ENCODE data around the gene HECTD2. TPM values are rescaled to one million over a fixed set of nuclear protein-coding genes. Genes with fewer than 3 reads are reported as not detected.
"Not testable (repeated sequence)": the region's sequence is repeated elsewhere in the genome, so short reads cannot be mapped to it uniquely, and the experiment has no call there.

The HECTD2 gene, protein sequence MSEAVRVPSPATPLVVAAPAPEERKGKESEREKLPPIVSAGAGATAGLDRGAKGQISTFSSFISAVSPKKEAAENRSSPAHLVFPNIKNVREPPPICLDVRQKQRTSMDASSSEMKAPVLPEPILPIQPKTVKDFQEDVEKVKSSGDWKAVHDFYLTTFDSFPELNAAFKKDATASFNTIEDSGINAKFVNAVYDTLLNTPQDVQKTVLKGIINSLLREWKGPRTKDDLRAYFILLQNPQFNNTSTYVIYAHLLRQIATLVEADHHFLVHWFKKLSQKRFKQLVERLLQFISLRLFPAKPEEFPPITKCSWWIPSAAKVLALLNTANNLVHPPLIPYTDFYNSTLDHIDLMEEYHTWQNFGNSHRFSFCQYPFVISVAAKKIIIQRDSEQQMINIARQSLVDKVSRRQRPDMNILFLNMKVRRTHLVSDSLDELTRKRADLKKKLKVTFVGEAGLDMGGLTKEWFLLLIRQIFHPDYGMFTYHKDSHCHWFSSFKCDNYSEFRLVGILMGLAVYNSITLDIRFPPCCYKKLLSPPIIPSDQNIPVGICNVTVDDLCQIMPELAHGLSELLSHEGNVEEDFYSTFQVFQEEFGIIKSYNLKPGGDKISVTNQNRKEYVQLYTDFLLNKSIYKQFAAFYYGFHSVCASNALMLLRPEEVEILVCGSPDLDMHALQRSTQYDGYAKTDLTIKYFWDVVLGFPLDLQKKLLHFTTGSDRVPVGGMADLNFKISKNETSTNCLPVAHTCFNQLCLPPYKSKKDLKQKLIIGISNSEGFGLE
- 28.5 TPM for polyA plus RNA-seq (2013, experiment 1 of 4)
- polyA plus RNA-seq (2013, experiment 2 of 4): 27.3 TPM
- polyA plus RNA-seq (2013, experiment 3 of 4): 27.1 TPM
- 25.2 TPM for polyA plus RNA-seq (2013, experiment 4 of 4)

DNA sequence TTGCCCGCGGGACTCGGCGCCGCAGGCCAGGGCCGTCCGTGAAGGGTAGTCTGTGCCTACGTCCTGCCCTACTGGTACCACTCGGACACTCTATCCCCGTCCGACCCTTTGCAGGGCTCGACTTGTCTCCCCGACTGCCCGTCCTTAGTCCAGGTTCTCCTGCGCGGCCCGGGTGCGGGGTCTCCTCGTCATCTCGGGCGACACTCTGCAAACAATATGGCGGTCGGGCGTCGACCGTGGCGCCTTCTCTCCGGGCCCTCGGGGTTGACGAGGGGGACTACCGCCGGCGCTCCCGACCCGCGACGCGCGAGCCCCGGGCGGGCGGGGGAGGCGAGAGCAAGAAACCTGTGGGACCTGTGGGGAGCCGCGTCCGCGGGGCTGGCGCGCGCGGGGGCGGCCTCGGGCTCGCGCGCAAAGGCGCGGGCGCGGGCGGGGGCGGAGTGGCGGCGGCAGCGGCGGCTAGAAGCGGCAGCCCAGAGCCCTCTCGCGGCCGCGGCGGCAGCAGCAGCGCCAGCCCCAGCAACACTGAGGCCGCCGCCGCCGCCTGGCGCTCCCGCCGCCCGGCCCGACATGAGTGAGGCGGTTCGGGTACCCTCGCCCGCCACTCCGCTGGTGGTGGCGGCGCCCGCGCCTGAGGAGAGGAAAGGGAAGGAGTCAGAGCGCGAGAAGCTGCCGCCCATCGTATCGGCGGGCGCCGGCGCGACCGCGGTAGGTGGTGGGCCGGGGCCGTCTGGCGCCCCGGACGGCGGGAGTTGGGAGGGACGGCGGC is at the start of gene HECTD2:
HECTD2 (plus strand) TSS at position 476 of the 769 bp plus-strand sequence; CDS start at position 571, 95 bp downstream.
- no peaks in the 10 kb centered on the region for H3K36me3 ChIP-seq (ENCODE audit: control insufficient read depth, insufficient read depth, low read length)
- H3K27me3 ChIP-seq (ENCODE audit: control insufficient read depth, insufficient read depth, low read length, poor library complexity, severe bottlenecking): no peaks in the 10 kb centered on the region
- H3K27ac ChIP-seq (ENCODE audit: insufficient read depth, low read depth, low read length, poor library complexity, severe bottlenecking): peak within 1 kb of the TSS; percentile 89
- 0% methylated on average over 111 of the region's 111 CpGs for WGBS, 2 experiments
- H3K9me3 ChIP-seq (ENCODE audit: control insufficient read depth, low read length): no peaks in the 10 kb centered on the region
- H3K4me1 ChIP-seq (ENCODE audit: control insufficient read depth, insufficient read depth, low read length): peaks cover 40% of the 10 kb centered on the region
- peak within 1 kb of the TSS; percentile 50 for H3K4me3 ChIP-seq (ENCODE audit: insufficient read depth, low read depth, low read length)

DNA sequence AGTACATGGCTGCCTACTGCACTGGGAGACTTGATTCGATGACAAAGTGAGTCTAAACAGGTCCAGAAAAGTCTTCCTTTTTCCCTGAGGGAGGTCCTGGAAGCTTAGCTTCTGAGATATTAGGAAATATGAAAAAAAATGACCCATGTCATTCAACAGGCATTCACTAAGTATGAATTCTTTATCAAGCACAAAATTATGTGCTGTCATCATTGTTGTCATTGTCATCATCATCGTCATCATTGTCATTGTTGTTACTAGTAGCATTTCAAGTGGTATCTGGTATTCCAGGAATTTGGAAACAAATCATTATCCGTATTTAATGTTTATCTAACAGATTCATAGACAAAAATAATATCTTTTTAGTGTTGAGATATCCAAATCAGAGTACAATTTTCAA is 49.7 kb upstream of the HECTD2 start:
- Histone ChIP-seq H3K36me3 (ENCODE audit: control insufficient read depth, insufficient read depth, low read length) (no peaks in the 10 kb centered on the region), H3K9me3 (ENCODE audit: control insufficient read depth, low read length) (no peaks in the 10 kb centered on the region), H3K27me3 (ENCODE audit: control insufficient read depth, insufficient read depth, low read length, poor library complexity, severe bottlenecking) (no peaks in the 10 kb centered on the region), H3K4me3 (ENCODE audit: insufficient read depth, low read depth, low read length) (no peak overlapping the region), H3K27ac (ENCODE audit: insufficient read depth, low read depth, low read length, poor library complexity, severe bottlenecking) (no peak overlapping the region), H3K4me1 (ENCODE audit: control insufficient read depth, insufficient read depth, low read length) (peaks cover 10% of the 10 kb centered on the region)
- WGBS, 2 experiments: 91 to 100% methylated on average over 2 of the region's 3 CpGs

DNA sequence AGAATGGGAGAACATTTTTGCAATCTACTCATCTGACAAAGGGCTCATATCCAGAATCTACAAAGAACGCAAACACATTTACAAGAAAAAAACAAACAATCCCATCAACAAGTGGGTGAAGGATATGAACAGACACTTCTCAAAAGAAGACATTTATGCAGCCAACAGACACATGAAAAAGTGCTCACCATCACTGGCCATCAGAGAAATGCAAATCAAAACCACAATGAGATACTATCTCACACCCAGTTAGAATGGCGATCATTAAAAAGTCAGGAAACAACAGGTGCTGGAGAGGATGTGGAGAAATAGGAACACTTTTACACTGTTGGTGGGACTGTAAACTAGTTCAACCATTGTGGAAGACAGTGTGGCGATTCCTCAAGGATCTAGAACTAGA is 44.6 kb upstream of the HECTD2 start:
- H3K4me1 ChIP-seq (ENCODE audit: control insufficient read depth, insufficient read depth, low read length); H3K9me3 ChIP-seq (ENCODE audit: control insufficient read depth, low read length); H3K27me3 ChIP-seq (ENCODE audit: control insufficient read depth, insufficient read depth, low read length, poor library complexity, severe bottlenecking); H3K36me3 ChIP-seq (ENCODE audit: control insufficient read depth, insufficient read depth, low read length); H3K4me3 ChIP-seq (ENCODE audit: insufficient read depth, low read depth, low read length); H3K27ac ChIP-seq (ENCODE audit: insufficient read depth, low read depth, low read length, poor library complexity, severe bottlenecking): not testable (repeated sequence)
- WGBS, 2 experiments: 100% methylated on average over 1 of the region's 3 CpGs

DNA sequence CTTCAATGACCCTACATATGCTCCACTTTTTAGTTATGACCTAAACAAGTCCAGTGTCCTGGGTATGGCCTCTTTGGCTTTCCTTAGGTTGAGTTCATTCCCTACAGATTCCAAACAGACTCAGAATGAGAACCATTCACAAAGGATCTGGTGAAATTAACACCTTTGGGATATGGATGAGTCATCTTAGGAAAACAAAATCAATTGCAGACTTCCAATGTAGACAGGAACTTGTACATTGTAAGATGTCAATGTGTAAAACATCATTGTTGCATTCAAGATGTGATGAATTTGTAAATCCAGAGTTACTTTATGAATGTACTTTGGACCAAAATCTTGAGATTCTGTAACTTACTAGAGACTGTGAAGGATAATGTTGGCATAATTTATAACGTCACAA is 43.4 kb upstream of the HECTD2 start:
- 86% methylated on average over 1 of the region's 1 CpG; no CpG with 5 or more reads in 1 of the 2 experiments for WGBS, 2 experiments
- Histone ChIP-seq H3K36me3 (ENCODE audit: control insufficient read depth, insufficient read depth, low read length) (no peaks in the 10 kb centered on the region), H3K4me1 (ENCODE audit: control insufficient read depth, insufficient read depth, low read length) (no peaks in the 10 kb centered on the region), H3K27me3 (ENCODE audit: control insufficient read depth, insufficient read depth, low read length, poor library complexity, severe bottlenecking) (no peaks in the 10 kb centered on the region), H3K27ac (ENCODE audit: insufficient read depth, low read depth, low read length, poor library complexity, severe bottlenecking) (no peak overlapping the region), H3K4me3 (ENCODE audit: insufficient read depth, low read depth, low read length) (no peak overlapping the region), H3K9me3 (ENCODE audit: control insufficient read depth, low read length) (no peaks in the 10 kb centered on the region)

DNA sequence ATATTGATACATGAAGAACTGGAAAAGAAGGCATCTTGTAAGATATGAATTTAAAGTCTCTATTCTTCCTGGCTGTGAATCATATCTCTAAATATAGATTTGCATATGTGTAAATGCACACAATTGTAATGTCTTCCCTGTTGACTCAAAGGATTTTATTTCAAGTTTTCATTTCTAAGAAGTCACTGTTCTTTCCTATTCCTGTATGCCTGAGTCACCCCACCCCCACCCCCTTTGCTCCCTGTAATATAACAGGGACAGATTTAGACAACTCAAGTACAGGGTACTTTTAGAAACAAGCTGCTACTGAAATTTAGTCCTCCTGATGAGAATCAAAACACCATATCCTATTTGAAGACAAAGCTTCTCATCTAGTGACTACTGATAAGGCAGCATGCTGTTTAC is 43.0 kb upstream of the HECTD2 start:
- Histone ChIP-seq H3K27ac (ENCODE audit: insufficient read depth, low read depth, low read length, poor library complexity, severe bottlenecking) (no peak overlapping the region), H3K36me3 (ENCODE audit: control insufficient read depth, insufficient read depth, low read length) (no peaks in the 10 kb centered on the region), H3K27me3 (ENCODE audit: control insufficient read depth, insufficient read depth, low read length, poor library complexity, severe bottlenecking) (no peaks in the 10 kb centered on the region), H3K9me3 (ENCODE audit: control insufficient read depth, low read length) (no peaks in the 10 kb centered on the region), H3K4me1 (ENCODE audit: control insufficient read depth, insufficient read depth, low read length) (no peaks in the 10 kb centered on the region), H3K4me3 (ENCODE audit: insufficient read depth, low read depth, low read length) (no peak overlapping the region)

DNA sequence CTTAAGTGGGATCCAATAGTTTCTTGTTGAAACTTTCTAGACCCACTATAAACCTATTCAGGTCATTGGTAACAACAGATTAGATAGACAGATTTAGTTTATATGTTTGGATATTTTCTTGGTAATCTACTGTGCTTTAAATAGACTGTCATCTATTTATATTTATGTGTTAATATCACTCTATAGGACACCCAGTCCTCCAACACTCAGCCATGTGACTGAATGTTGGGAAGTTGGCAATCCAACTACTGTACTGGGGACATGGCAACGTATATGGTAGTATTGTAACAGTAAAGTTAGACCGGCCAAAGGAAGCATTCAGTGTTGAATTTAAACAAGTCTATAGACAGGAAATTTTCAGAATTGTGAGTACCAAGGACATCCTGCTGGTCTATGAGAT is 42.6 kb upstream of the HECTD2 start:
- Histone ChIP-seq H3K9me3 (ENCODE audit: control insufficient read depth, low read length) (no peaks in the 10 kb centered on the region), H3K27me3 (ENCODE audit: control insufficient read depth, insufficient read depth, low read length, poor library complexity, severe bottlenecking) (no peaks in the 10 kb centered on the region), H3K27ac (ENCODE audit: insufficient read depth, low read depth, low read length, poor library complexity, severe bottlenecking) (no peak overlapping the region), H3K4me3 (ENCODE audit: insufficient read depth, low read depth, low read length) (no peak overlapping the region), H3K36me3 (ENCODE audit: control insufficient read depth, insufficient read depth, low read length) (no peaks in the 10 kb centered on the region), H3K4me1 (ENCODE audit: control insufficient read depth, insufficient read depth, low read length) (no peaks in the 10 kb centered on the region)
- WGBS, 2 experiments: 83 to 93% methylated on average over 2 of the region's 2 CpGs

DNA sequence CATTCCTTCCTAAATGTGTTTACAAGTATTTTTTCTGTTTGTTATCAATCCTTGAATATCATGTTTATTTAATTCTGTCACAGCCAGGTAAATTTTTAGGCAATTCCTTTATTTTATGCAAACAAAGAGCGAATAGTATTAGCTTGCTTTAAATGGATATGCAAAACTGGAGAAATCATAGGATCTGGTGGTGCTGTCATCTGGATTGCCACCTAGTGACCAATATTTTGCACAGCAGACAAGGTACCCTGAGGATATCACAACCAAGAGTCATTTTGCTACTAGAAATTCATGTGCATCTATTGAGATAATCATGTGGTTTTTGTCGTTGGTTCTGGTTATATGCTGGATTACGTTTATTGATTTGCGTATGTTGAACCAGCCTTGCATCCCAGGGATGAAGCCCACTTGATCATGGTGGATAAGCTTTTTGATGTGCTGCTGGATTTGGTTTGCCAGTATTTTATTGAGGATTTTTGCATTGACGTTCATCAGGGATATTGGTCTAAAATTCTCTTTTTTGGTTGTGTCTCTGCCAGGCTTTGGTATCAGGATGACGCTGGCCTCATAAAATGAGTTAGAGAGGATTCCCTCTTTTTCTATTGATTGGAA is 40.1 kb upstream of the HECTD2 start:
- H3K27me3 ChIP-seq (ENCODE audit: control insufficient read depth, insufficient read depth, low read length, poor library complexity, severe bottlenecking); H3K4me3 ChIP-seq (ENCODE audit: insufficient read depth, low read depth, low read length); H3K4me1 ChIP-seq (ENCODE audit: control insufficient read depth, insufficient read depth, low read length); H3K9me3 ChIP-seq (ENCODE audit: control insufficient read depth, low read length); H3K36me3 ChIP-seq (ENCODE audit: control insufficient read depth, insufficient read depth, low read length); H3K27ac ChIP-seq (ENCODE audit: insufficient read depth, low read depth, low read length, poor library complexity, severe bottlenecking): not testable (repeated sequence)
- WGBS, 2 experiments: 84 to 87% methylated on average over 4 of the region's 6 CpGs

DNA sequence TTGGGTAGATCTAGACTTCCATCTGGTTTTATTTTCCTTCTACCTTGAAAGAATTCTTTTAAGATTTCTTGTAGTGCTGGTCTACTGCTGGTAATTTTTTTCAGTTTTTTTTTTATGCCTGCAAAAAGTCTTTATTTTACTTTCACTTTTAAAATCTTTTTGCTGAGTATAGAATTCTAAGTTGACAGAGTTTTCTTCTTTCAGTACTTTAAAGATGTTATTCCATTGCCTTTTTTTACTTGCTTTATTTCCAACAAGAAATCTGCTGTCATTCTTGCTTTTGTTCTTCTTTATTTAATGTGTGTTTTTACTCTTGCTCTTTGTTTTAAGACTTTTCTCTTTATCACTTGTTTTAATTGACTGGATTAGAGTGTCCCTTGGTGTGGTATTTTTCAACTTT is 36.1 kb upstream of the HECTD2 start:
- Histone ChIP-seq H3K4me3 (ENCODE audit: insufficient read depth, low read depth, low read length) (no peak overlapping the region), H3K9me3 (ENCODE audit: control insufficient read depth, low read length) (no peaks in the 10 kb centered on the region), H3K4me1 (ENCODE audit: control insufficient read depth, insufficient read depth, low read length) (no peaks in the 10 kb centered on the region), H3K36me3 (ENCODE audit: control insufficient read depth, insufficient read depth, low read length) (no peaks in the 10 kb centered on the region), H3K27me3 (ENCODE audit: control insufficient read depth, insufficient read depth, low read length, poor library complexity, severe bottlenecking) (no peaks in the 10 kb centered on the region), H3K27ac (ENCODE audit: insufficient read depth, low read depth, low read length, poor library complexity, severe bottlenecking) (no peak overlapping the region)

DNA sequence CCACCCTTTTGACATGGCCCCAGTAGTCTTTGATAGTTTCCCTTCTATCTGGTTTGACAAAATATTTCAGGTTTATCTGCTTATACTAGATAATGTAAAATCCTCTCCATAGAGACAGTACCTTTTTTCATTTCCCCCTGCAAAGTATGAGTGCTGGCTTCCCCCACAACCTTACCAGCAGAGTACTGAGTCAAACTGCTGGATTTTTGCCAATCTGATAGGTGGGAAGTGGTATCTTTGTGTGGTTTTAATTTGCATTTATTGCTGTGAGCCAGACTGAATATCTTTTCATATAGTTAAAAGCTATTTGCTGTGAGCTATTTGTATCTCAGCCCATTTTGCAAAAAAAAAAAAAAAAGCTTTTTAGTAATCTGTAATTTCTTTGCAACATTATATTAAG is 32.1 kb upstream of the HECTD2 start:
- no peak overlapping the region for H3K27ac ChIP-seq (ENCODE audit: insufficient read depth, low read depth, low read length, poor library complexity, severe bottlenecking)
- no peaks in the 10 kb centered on the region for H3K27me3 ChIP-seq (ENCODE audit: control insufficient read depth, insufficient read depth, low read length, poor library complexity, severe bottlenecking)
- H3K36me3 ChIP-seq (ENCODE audit: control insufficient read depth, insufficient read depth, low read length): no peaks in the 10 kb centered on the region
- H3K4me3 ChIP-seq (ENCODE audit: insufficient read depth, low read depth, low read length): no peak overlapping the region
- peaks cover 5% of the 10 kb centered on the region for H3K4me1 ChIP-seq (ENCODE audit: control insufficient read depth, insufficient read depth, low read length)
- H3K9me3 ChIP-seq (ENCODE audit: control insufficient read depth, low read length): no peaks in the 10 kb centered on the region

Data from ectodermal cell (in vitro differentiated cells).